Endothelial cell of umbilical vein (primary cell): Measurements from ENCODE around the gene RUVBL1. TPM values are rescaled to one million over a fixed set of nuclear protein-coding genes. Genes with fewer than 3 reads are reported as not detected.

Experiments
- BruUV-seq: library from RNA; stranded (reverse); fragments of 400-500 nt; replicated peaks from 2 replicates; lab custom pipeline; 2021; lab: Mats Ljungman, UMichigan
- CTCF ChIA-PET: fragments of 300-600, 350-600 bp; sonication (Branson Sonifier 250); formaldehyde crosslinking; loops from one replicate; lab custom pipeline; 2021; ENCODE audit warnings: antibody characterized with exemption, inconsistent platforms; lab: Charles Lee
- POLR2A ChIA-PET: fragments of 300-600, 350-600 bp; sonication (Branson Sonifier 250); formaldehyde crosslinking; loops from one replicate; lab custom pipeline; 2021; ENCODE audit warnings: antibody characterized with exemption, inconsistent platforms; lab: Charles Lee
- DNase-seq: peaks from one replicate; pipeline ENCODE4 v3.0.0-alpha.2; 2011; ENCODE audit warnings: low read depth, low spot score
- FAIRE-seq: peaks from 2 replicates; lab custom pipeline; 2011; peaks lifted over from hg19 to GRCh38; lab: Jason Lieb, UNC
- H2AFZ ChIP-seq: 2 replicates; pipeline ENCODE4 v1.6.0; 2012; ENCODE audit warnings: low read depth, low read length, control low read depth, inconsistent platforms
- H3K27ac ChIP-seq: 2 replicates; pipeline ENCODE4 v1.5.1; 2011; ENCODE audit warnings: low read depth, mild to moderate bottlenecking, control low read depth, low read length, moderate library complexity; ENCODE audit not compliant: insufficient read depth
- H3K27me3 ChIP-seq, 2 experiments: 2 replicates each; pipeline versions ENCODE4 v1.6.0 to v1.6.1; 2011; ENCODE audit warnings: low read length in 2 of 2, mixed read lengths in 1 of 2; ENCODE audit not compliant: control insufficient read depth in 2 of 2, insufficient read depth in 2 of 2
- H3K36me3 ChIP-seq, 2 experiments: 2 replicates in 1 of 2; 3 replicates in 1 of 2; pipeline ENCODE4 v1.5.1; 2011; ENCODE audit warnings: low read length in 2 of 2, mild to moderate bottlenecking in 1 of 2, moderate library complexity in 1 of 2; ENCODE audit not compliant: control insufficient read depth in 2 of 2, insufficient read depth in 2 of 2; ENCODE audit errors: extremely low read depth in 1 of 2
- H3K4me1 ChIP-seq: 3 replicates; pipeline ENCODE4 v1.5.1; 2011; ENCODE audit warnings: mild to moderate bottlenecking, low read length; ENCODE audit not compliant: control insufficient read depth, insufficient read depth; ENCODE audit errors: extremely low read depth
- H3K4me2 ChIP-seq: 2 replicates; pipeline ENCODE4 v1.6.1; 2011; ENCODE audit warnings: low read length, control low read depth, mixed read lengths; ENCODE audit not compliant: insufficient read depth
- H3K4me3 ChIP-seq, 3 experiments: fragments of 200-600 bp in 1 of 3; sonication (generic), shearing (Covaris generic) in 1 of 3; replicated peaks in 1 of 3; 2 replicates each; pipeline ENCODE4 v1.5.1; 2011 to 2016; ENCODE audit warnings: control low read depth in 3 of 3, low read length in 3 of 3, mild to moderate bottlenecking in 2 of 3, inconsistent platforms in 1 of 3, low read depth in 1 of 3, moderate library complexity in 1 of 3; ENCODE audit not compliant: insufficient read depth in 1 of 3
- H3K79me2 ChIP-seq: 2 replicates; pipeline ENCODE4 v1.6.0; 2012; ENCODE audit warnings: low read length, inconsistent platforms; ENCODE audit not compliant: control insufficient read depth, insufficient read depth
- H3K9ac ChIP-seq: replicated peaks from 2 replicates; pipeline ENCODE3; 2011; ENCODE audit warnings: low read length, control low read depth; ENCODE audit not compliant: insufficient read depth; ENCODE audit errors: extremely low read depth
- H3K9me1 ChIP-seq: replicated peaks from 3 replicates; pipeline ENCODE4 v1.6.0; 2011; ENCODE audit warnings: mild to moderate bottlenecking, low read length; ENCODE audit not compliant: control insufficient read depth, insufficient read depth; ENCODE audit errors: extremely low read depth
- H3K9me3 ChIP-seq: replicated peaks from 2 replicates; pipeline ENCODE4 v1.5.1; 2012; ENCODE audit warnings: low read length, inconsistent platforms; ENCODE audit not compliant: control insufficient read depth, insufficient read depth
- H4K20me1 ChIP-seq: replicated peaks from 2 replicates; pipeline ENCODE3; 2011; ENCODE audit warnings: mild to moderate bottlenecking, low read length; ENCODE audit not compliant: control insufficient read depth, insufficient read depth; ENCODE audit errors: extremely low read depth
- CTCF ChIP-seq, 2 donors: IDR thresholded peaks; 1 replicate in 1 of 2; 2 replicates in 1 of 2; pipeline ENCODE4 v1.5.1; 2011; ENCODE audit warnings: low read length in 2 of 2, mild to moderate bottlenecking in 2 of 2, moderate library complexity in 2 of 2, control low read depth in 1 of 2, inconsistent platforms in 1 of 2, low read depth in 1 of 2; ENCODE audit not compliant: insufficient read depth in 1 of 2; ENCODE audit errors: extremely low read depth in 1 of 2
- EZH2 ChIP-seq: IDR thresholded peaks from 2 replicates; pipeline ENCODE4 v1.6.1; 2012; ENCODE audit warnings: borderline replicate concordance, low read depth, mild to moderate bottlenecking, moderate library complexity, low read length, inconsistent platforms; ENCODE audit not compliant: severe bottlenecking
- FOS ChIP-seq: IDR thresholded peaks from 2 replicates; pipeline ENCODE4 v1.6.1; 2011; ENCODE audit warnings: mild to moderate bottlenecking, low read length, moderate library complexity, borderline replicate concordance; ENCODE audit not compliant: insufficient read depth
- GATA2 ChIP-seq: IDR thresholded peaks from 2 replicates; pipeline ENCODE4 v1.7.0; 2011; ENCODE audit warnings: low read depth, mild to moderate bottlenecking, moderate library complexity, mixed read lengths, low read length; ENCODE audit not compliant: insufficient read length, insufficient read depth
- JUN ChIP-seq: IDR thresholded peaks from 2 replicates; pipeline ENCODE4 v1.6.1; 2011; ENCODE audit warnings: borderline replicate concordance, low read depth; ENCODE audit not compliant: insufficient read length, insufficient read depth
- MAX ChIP-seq: IDR thresholded peaks from 2 replicates; pipeline ENCODE4 v1.6.1; 2011; ENCODE audit not compliant: insufficient read depth, insufficient read length
- MYC ChIP-seq: IDR thresholded peaks from one replicate; pipeline ENCODE4 v1.6.1; 2011; ENCODE audit warnings: mild to moderate bottlenecking, low read depth, low read length
- POLR2A ChIP-seq: IDR thresholded peaks from 2 replicates; pipeline ENCODE4 v1.6.1; 2012; ENCODE audit warnings: low read depth, mild to moderate bottlenecking, control low read depth, low read length
- POLR2AphosphoS5 ChIP-seq: IDR thresholded peaks from 2 replicates; pipeline ENCODE4 v1.6.1; 2012; ENCODE audit warnings: low read depth, mild to moderate bottlenecking, control low read depth, low read length, moderate library complexity; ENCODE audit not compliant: insufficient read depth
- dilution Hi-C: fragments of 300-500 bp; cut with MboI; formaldehyde crosslinking; loops from one replicate; pipeline ENCODE4 v1.15.0; 2019; ENCODE audit warnings: low sequenced_read_pairs; ENCODE audit not compliant: extremely low pct_ligation_motif_present
- intact Hi-C: fragments of 100-400 bp; cut with micrococcal nuclease; formaldehyde crosslinking; loops from one replicate; pipeline ENCODE4 v1.10.0; 2022
- polyA plus RNA-seq, 4 experiments: library from polyadenylated mRNA; depleted of rRNA in 3 of 4; stranded (reverse) in 3 of 4; unstranded in 1 of 4; fragments of >200 nt; gene quantifications; 2 replicates each; pipeline versions ENCODE4 v1.2.1 to v1.2.3, GENCODE V29; 2011 to 2012; ENCODE audit warnings: missing spikeins in 1 of 4
- total RNA-seq: library from RNA; stranded (reverse); gene quantifications from 2 replicates; pipeline ENCODE4 v1.2.3, GENCODE V29; 2021

RUVBL1 gene
- total and polyA plus RNA-seq, 2 donors (not counting 3 experiments of a cell fraction or from before 2014, with no cell fraction given) = 52.5 to 58.5 TPM

- H3K27ac ChIP-seq = no peak overlapping the region
- CTCF ChIA-PET = interaction anchor here (3.3 kb wide), 1 partner anchor 51 kb away, joined by 16 read pairs; no protein-coding TSS in a partner anchor
- H3K9ac ChIP-seq = no peak overlapping the region
- H2AFZ ChIP-seq = no peak overlapping the region
- H3K79me2 ChIP-seq = no peaks in the 10 kb centered on the region
- POLR2A ChIA-PET = no interaction called here
- peaks cover 3 to 28% of the 10 kb centered on the region in 2 experiments for H3K36me3 ChIP-seq
- no peak overlapping the region for H3K4me2 ChIP-seq
- no peaks in the 10 kb centered on the region for H3K9me1 ChIP-seq
- H3K4me3 ChIP-seq = no peak overlapping the region
- intact Hi-C loops = no loop called here
- no peak for TF ChIP-seq EZH2
- no peak for TF ChIP-seq JUN
- TF ChIP-seq MYC = no peak
- TF ChIP-seq GATA2 = no peak
- TF ChIP-seq FOS = no peak
- TF ChIP-seq MAX = no peak
- no peak for TF ChIP-seq CTCF (IDR thresholded peaks at IDR 0.05; ENCODE audit: extremely low read depth in 1 of 2, insufficient read depth in 1 of 2, low read depth in 1 of 2, low read length in 2 of 2)
- TF ChIP-seq POLR2A = no peak
- TF ChIP-seq POLR2AphosphoS5 = no peak
- BruUV-seq = no TSS peak
- no peaks in the 10 kb centered on the region for H3K9me3 ChIP-seq
- no peaks in the 10 kb centered on the region for H3K27me3 ChIP-seq
- dilution Hi-C loops = no loop called here
- H4K20me1 ChIP-seq = no peaks in the 10 kb centered on the region
- no peak for FAIRE-seq
- peaks cover 5% of the 10 kb centered on the region for H3K4me1 ChIP-seq
- DNase-seq = no peak
Measured at GRCh38 chr3:128082546-128082945, 41.1 kb downstream of the RUVBL1 start.
